NCI-H2081 treated with DMSO at 0.1 percent for 48 hours (cell line): ENCODE results near the gene PDHX.
"Not testable (repeated sequence)": the region's sequence is repeated elsewhere in the genome, so short reads cannot be mapped to it uniquely, and the experiment has no call there.

Experiments
- DNase-seq: peaks from one replicate; lab custom pipeline; 2025; lab: John Stamatoyannopoulos, UW

The PDHX gene

GRCh38 chr11:34911676-34912075 is 4.7 kb upstream of the PDHX start:
- DNase-seq = no peak

DNA sequence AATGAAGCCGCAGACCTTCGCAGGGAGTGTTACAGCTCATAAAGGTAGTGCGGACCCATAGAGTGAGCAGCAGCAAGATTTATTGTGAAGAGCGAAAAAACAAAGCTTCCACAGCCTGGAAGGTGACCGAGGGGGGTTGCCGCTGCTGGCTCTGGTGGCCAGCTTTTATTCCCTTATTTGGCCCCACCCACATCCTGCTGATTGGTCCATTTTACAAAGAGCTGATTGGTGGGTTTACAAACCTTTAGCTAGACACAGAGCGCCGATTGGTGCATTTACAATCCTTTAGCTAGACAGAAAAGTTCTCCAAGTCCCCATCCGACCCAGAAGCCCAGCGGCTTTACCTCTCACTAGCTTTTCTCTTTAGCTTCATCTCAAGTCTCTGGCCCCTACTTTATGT is 2.9 kb upstream of the PDHX start:
- not testable (repeated sequence) for DNase-seq

GRCh38 chr11:34915136-34916014 is 1.0 kb upstream of the PDHX start:
- no peak for DNase-seq

- no peak for DNase-seq
These were observed 689 bp downstream of the PDHX start for GRCh38 chr11:34916843-34917770.

DNA sequence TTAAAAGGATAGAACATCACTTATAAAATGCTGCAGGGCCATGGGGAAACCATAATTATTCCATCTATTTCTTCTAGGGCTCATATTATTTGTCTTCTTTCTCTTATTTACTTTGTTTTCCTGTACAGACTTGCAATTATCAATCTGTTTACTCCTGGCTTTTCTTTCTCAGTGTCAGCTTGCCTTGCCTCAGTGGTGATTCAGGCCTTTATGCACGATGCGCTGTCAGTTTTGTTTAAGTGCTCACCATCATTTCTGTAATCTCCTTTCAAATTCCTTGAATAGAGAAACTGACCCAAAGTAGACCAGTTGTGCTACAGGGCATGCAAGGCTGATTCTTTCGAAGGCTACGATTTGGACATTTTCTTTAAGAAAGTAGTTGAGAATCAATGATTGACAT is 4.7 kb downstream of the PDHX start:
- no peak for DNase-seq

DNA sequence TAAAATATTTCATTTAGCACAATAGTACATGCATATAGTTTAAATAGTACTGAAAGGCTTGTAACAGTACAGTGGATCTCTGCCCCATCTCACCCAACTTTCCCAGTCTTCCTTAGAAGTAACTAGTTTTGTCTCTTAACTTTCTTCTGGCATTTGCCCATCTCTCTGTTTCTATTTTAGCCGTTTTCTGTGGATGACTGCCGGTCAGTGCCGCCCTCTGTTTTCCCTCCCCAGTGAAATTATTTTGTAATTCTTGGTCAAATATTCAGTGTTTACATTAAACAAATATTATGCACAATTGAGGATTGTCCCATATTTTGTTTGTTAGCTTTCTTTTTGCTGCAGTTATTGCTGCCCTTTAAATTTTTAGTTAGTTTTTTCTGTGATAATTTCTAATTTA is 8.3 kb downstream of the PDHX start:
- no peak for DNase-seq

DNA sequence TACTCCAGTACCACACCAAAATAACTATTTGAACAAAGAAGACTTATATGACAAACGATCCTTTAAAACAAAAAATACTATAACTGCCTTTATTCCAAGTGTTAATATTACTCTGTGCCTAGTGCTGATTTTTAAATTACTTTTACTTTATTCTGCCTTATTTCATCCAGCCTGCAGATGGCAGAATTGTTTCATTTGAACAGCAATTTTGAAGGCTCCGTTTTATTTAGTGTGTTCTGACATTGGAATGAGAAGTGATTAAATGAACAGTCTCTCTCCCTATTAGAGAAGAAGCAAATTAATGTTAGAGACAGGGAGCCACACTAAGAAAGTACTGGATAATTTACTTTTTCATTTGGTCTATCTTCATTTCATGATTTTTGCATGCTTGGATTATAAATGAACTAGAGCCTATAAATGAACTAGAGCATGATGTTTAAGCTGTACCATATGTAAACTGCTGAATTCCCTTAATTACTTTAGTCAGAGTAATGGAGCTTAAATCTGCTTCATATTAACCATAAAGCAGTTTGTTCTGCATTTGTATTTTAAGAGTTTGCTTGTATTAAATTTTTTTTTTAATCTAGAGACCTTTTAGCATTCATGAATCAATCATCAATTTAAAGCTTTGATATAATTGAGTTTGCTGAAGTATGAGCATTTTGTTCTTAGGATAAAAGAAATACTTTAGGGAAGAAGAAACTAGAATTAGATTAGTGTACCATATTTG is 9.8 kb downstream of the PDHX start:
- DNase-seq = peak; percentile 12

- DNase-seq = no peak
These were observed 10.4 kb downstream of the PDHX start for GRCh38 chr11:34926831-34927132.

GRCh38 chr11:34928268-34928959 is 12.0 kb downstream of the PDHX start:
- DNase-seq = no peak

- DNase-seq = no peak
These were observed 12.7 kb downstream of the PDHX start for GRCh38 chr11:34928960-34929680.

- DNase-seq = no peak
These were observed 13.7 kb downstream of the PDHX start for GRCh38 chr11:34929794-34930763.

DNA sequence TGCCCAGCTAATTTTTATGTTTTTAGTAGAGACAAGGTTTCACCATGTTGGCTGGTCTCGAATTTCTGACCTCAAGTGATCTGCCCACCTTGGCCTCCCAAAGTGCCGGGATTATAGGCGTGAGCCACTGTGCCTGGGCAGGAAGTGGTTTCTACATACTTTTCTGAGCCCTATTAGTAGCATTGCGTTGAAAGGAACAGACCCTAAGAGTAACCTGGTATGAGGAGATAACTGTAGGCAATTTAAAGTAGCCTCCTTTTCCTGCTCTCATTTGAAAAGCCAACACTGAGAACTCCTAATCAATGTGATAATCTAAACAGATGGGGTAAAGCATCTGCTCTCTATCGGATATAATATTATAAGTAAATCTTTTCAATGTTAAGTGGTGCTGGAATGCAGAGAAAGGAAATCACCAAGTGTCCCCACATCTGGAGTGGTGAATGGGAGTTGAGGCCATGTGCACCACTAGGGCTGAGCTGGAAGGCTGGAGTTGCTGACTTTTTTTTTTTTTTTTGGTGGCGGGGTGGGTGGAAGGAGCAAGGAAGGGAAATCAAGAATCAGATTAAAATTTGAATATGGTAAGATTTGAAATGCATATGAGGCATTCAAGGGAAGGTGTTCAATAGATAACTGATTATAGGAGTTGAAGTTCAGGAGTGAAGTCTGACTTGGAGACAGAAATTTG is 20.7 kb downstream of the PDHX start:
- no peak for DNase-seq

GRCh38 chr11:34938611-34939010 is 22.2 kb downstream of the PDHX start:
- DNase-seq = no peak

GRCh38 chr11:34940026-34940677 is 23.7 kb downstream of the PDHX start:
- DNase-seq = no peak

- DNase-seq = no peak
These were observed 25.3 kb downstream of the PDHX start for GRCh38 chr11:34941688-34942087.

GRCh38 chr11:34944692-34945091 is 28.3 kb downstream of the PDHX start:
- DNase-seq = no peak

DNA sequence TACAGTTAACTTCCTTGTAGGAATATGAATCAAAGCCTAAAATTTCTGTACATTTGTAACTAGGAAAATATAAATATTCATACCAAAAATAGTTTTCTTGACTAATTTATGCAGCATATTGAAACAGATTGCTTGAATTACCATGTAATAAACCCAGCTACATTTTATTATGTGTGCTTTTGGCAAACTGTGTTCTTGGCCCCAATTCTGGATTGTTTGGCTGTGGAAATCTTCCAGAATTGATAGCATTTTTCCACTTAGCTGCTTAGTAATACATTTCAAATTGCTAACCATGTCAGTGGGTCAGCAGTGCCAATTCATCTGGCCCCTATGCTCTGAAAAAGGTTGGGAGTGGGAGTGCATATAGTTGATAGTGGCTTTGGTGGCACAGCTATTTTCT is 32.3 kb downstream of the PDHX start:
- no peak for DNase-seq

- no peak for DNase-seq
These were observed 37.5 kb downstream of the PDHX start for GRCh38 chr11:34953955-34954354.

DNA sequence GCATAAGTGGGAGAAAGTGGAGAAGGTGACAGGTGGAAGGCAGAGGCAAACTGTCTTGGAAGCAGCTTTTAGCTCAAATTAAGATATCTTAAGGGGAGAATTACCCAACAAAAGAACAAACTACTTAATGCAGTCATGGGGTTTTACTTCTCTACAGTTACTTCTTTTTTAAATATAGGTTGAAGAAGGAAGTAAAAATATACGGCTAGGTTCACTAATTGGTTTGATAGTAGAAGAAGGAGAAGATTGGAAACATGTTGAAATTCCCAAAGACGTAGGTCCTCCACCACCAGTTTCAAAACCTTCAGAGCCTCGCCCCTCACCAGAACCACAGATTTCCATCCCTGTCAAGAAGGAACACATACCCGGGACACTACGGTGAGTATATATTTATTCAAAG is 40.8 kb downstream of the PDHX start:
- no peak for DNase-seq
